HG03460 (cell line): ENCODE results near the gene RTN4R.

Experiments
- ATAC-seq: cut with Tn5 transposase; IDR thresholded peaks from one replicate; pipeline ENCODE4 v1.9.1; 2021; ENCODE audit not compliant: unreplicated experiment

Gene RTN4R

GRCh38 chr22:20243537-20244249 is 24.4 kb downstream of the RTN4R start:
- no peak for ATAC-seq

- ATAC-seq = no peak
These were observed 25.0 kb downstream of the RTN4R start for GRCh38 chr22:20243176-20243536.

GRCh38 chr22:20242393-20243175 is 25.5 kb downstream of the RTN4R start:
- ATAC-seq = no peak

GRCh38 chr22:20241579-20242392 is 26.3 kb downstream of the RTN4R start:
- no peak for ATAC-seq

GRCh38 chr22:20240900-20241299 is 27.2 kb downstream of the RTN4R start:
- ATAC-seq = no peak

GRCh38 chr22:20240447-20240764 is 27.7 kb downstream of the RTN4R start:
- ATAC-seq = no peak

GRCh38 chr22:20239676-20240446 is 28.3 kb downstream of the RTN4R start:
- no peak for ATAC-seq

GRCh38 chr22:20238901-20239675 is 29.0 kb downstream of the RTN4R start:
- no peak for ATAC-seq

GRCh38 chr22:20238536-20238900 is 29.6 kb downstream of the RTN4R start:
- ATAC-seq = peak; percentile 58

- no peak for ATAC-seq
These were observed 30.4 kb downstream of the RTN4R start for GRCh38 chr22:20237480-20238440.

- no peak for ATAC-seq
These were observed 31.9 kb downstream of the RTN4R start for GRCh38 chr22:20236052-20236717.

GRCh38 chr22:20235389-20235991 is 32.6 kb downstream of the RTN4R start:
- no peak for ATAC-seq

- ATAC-seq = no peak
These were observed 33.2 kb downstream of the RTN4R start for GRCh38 chr22:20234760-20235388.

- ATAC-seq = no peak
These were observed 33.8 kb downstream of the RTN4R start for GRCh38 chr22:20234314-20234682.

GRCh38 chr22:20233351-20234313 is 34.5 kb downstream of the RTN4R start:
- no peak for ATAC-seq

GRCh38 chr22:20232781-20233180 is 35.3 kb downstream of the RTN4R start:
- ATAC-seq = no peak

GRCh38 chr22:20232237-20232598 is 35.9 kb downstream of the RTN4R start:
- no peak for ATAC-seq
